ENCODE data around the gene MUC5B. TPM values are rescaled to one million over a fixed set of nuclear protein-coding genes. Genes with fewer than 3 reads are reported as not detected.

Gene MUC5B
- total RNA-seq, 1 experiment from 2014 or later: not detected

- H3K9me3 Mint-ChIP-seq (ENCODE audit: unreplicated experiment): no peaks in the 10 kb centered on the region
- DNase-seq (ENCODE audit: unreplicated experiment): no peak
- ChIA-PET POLR2A (no interaction called here), CTCF (interaction anchor here (0.5 kb wide), 1 partner anchor 271 kb away, joined by 3 read pairs; no protein-coding TSS in a partner anchor)
- H3K4me3 Mint-ChIP-seq (ENCODE audit: unreplicated experiment): peak overlapping the region; percentile 29
- TF ChIP-seq CTCF (IDR thresholded peaks at IDR 0.05; ENCODE audit: unreplicated experiment): no peak
- peaks cover 6% of the 10 kb centered on the region for H3K36me3 Mint-ChIP-seq (ENCODE audit: insufficient read depth, unreplicated experiment)
- intact Hi-C loops (cut with micrococcal nuclease): loop anchor here (5.0 to 10.0 kb wide), 3 partner anchors 77 to 227 kb away; partner anchors contain the start of gene BRSK2
- H3K4me1 Mint-ChIP-seq (ENCODE audit: insufficient read depth, unreplicated experiment): peaks cover 8% of the 10 kb centered on the region
- no TSS peak for BruUV-seq (replicated peaks)
- H3K27ac Mint-ChIP-seq (ENCODE audit: low read depth, unreplicated experiment): no peak overlapping the region
- no peaks in the 10 kb centered on the region for H3K27me3 Mint-ChIP-seq (ENCODE audit: insufficient read depth, unreplicated experiment)
These were observed 84.5 kb downstream of the MUC5B start for GRCh38 chr11:1307163-1307870.

- H3K9me3 Mint-ChIP-seq (ENCODE audit: unreplicated experiment): no peaks in the 10 kb centered on the region
- intact Hi-C loops (cut with micrococcal nuclease): loop anchor here (5.0 to 10.0 kb wide), 3 partner anchors 77 to 227 kb away; partner anchors contain the start of gene BRSK2
- H3K36me3 Mint-ChIP-seq (ENCODE audit: insufficient read depth, unreplicated experiment): peaks cover 6% of the 10 kb centered on the region
- TF ChIP-seq CTCF (IDR thresholded peaks at IDR 0.05; ENCODE audit: unreplicated experiment): no peak
- H3K27me3 Mint-ChIP-seq (ENCODE audit: insufficient read depth, unreplicated experiment): no peaks in the 10 kb centered on the region
- BruUV-seq (replicated peaks): TSS peak; percentile 41
- peak overlapping the region; percentile 46 for H3K27ac Mint-ChIP-seq (ENCODE audit: low read depth, unreplicated experiment)
- peaks cover 8% of the 10 kb centered on the region for H3K4me1 Mint-ChIP-seq (ENCODE audit: insufficient read depth, unreplicated experiment)
- POLR2A ChIA-PET: interaction anchor here (0.7 to 4.3 kb wide), 10 partner anchors 8 to 464 kb away, joined by 3 to 25 read pairs (median 6); partner anchors contain the start of genes BRSK2 and TSPAN4
- CTCF ChIA-PET: interaction anchor here (0.6 kb wide), 1 partner anchor 843 kb away, joined by 3 read pairs; no protein-coding TSS in a partner anchor
- no peak for DNase-seq (ENCODE audit: unreplicated experiment)
- H3K4me3 Mint-ChIP-seq (ENCODE audit: unreplicated experiment): peak overlapping the region; percentile 74
These were observed 85.3 kb downstream of the MUC5B start for GRCh38 chr11:1307998-1308742.

DNA sequence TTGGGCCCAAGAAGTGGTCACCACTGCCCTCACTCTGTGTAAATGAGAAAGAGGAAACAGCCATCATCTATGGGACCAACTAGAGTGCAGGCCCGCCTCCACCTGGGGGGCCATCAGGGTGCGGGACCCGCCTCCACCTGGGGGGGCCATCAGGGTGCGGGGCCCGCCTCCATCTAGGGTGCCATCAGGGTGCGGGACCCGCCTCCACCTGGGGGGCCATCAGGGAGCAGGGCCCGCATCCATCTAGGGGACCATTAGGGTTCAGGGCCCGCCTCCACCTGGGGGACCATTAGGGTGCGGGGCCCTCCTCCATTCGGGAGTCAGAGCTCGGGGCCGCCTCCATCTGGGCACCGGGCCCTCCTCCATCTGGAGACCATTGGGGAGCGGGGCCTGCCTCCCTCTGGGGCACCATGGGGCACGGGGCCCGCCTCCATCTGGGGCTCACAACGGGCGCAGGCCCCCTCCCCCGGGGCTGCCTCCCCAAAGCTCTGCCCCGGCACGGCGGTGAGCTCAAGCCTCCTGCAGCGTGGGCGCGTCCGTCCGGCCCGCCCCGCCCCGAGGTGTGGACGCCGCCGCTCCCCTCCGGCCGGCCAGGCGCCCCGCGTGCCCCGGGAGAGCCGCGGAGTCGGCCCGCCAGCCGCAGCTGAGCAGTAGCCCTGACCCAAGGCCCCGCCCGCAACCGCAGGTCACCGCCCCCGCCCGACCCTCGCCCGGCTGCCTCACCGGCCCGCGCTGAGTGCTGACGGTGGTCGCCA lies 86.1 kb downstream of the MUC5B start:
- POLR2A ChIA-PET: interaction anchor here (0.7 to 4.3 kb wide), 16 partner anchors 9 to 687 kb away, joined by 3 to 25 read pairs (median 6); partner anchors contain the start of genes BRSK2 and TSPAN4
- peak overlapping the region; percentile 46 for H3K27ac Mint-ChIP-seq (ENCODE audit: low read depth, unreplicated experiment)
- H3K4me1 Mint-ChIP-seq (ENCODE audit: insufficient read depth, unreplicated experiment): peaks cover 8% of the 10 kb centered on the region
- peak overlapping the region; percentile 74 for H3K4me3 Mint-ChIP-seq (ENCODE audit: unreplicated experiment)
- H3K36me3 Mint-ChIP-seq (ENCODE audit: insufficient read depth, unreplicated experiment): peaks cover 6% of the 10 kb centered on the region
- CTCF ChIA-PET: interaction anchor here (0.6 to 1.2 kb wide), 6 partner anchors 10 to 468 kb away, joined by 3 to 4 read pairs (median 3); no protein-coding TSS in a partner anchor
- intact Hi-C loops (cut with micrococcal nuclease): loop anchor here (1.0 to 10.0 kb wide), 4 partner anchors 47 to 226 kb away; partner anchors contain the start of gene BRSK2
- no peak for TF ChIP-seq CTCF (IDR thresholded peaks at IDR 0.05; ENCODE audit: unreplicated experiment)
- DNase-seq (ENCODE audit: unreplicated experiment): peak; percentile 16
- H3K27me3 Mint-ChIP-seq (ENCODE audit: insufficient read depth, unreplicated experiment): no peaks in the 10 kb centered on the region
- BruUV-seq (replicated peaks): no TSS peak
- H3K9me3 Mint-ChIP-seq (ENCODE audit: unreplicated experiment): no peaks in the 10 kb centered on the region

Data from MCF 10A (cell line).